H9 (cell line): ENCODE results near the gene EFCAB6. TPM values are rescaled to one million over a fixed set of nuclear protein-coding genes. Genes with fewer than 3 reads are reported as not detected.

ENCODE experiments used
- DNase-seq: peaks from one replicate; pipeline ENCODE4 v3.0.0-alpha.2; 2017
- H2AFZ ChIP-seq: one replicate; pipeline ENCODE4 v1.6.1; 2013; ENCODE audit warnings: mild to moderate bottlenecking, low read length, control low read depth, moderate library complexity
- H2AK5ac ChIP-seq: 2 replicates; pipeline ENCODE4 v1.6.1; 2013; ENCODE audit warnings: low read length, control low read depth, mixed read lengths; ENCODE audit not compliant: insufficient read length
- H2BK120ac ChIP-seq: one replicate; pipeline ENCODE4 v1.6.1; 2013; ENCODE audit warnings: low read depth, mild to moderate bottlenecking, low read length, control low read depth, inconsistent platforms; ENCODE audit not compliant: poor library complexity, severe bottlenecking
- H2BK12ac ChIP-seq: 2 replicates; pipeline ENCODE4 v1.6.1; 2013; ENCODE audit warnings: low read length, control low read depth, mixed read lengths, low read depth; ENCODE audit not compliant: insufficient read length
- H2BK15ac ChIP-seq: 2 replicates; pipeline ENCODE4 v1.6.1; 2013; ENCODE audit warnings: low read depth, low read length, control low read depth
- H2BK20ac ChIP-seq: one replicate; pipeline ENCODE4 v1.6.1; 2013; ENCODE audit warnings: low read depth, mild to moderate bottlenecking, low read length, control low read depth, inconsistent platforms; ENCODE audit not compliant: poor library complexity, severe bottlenecking
- H2BK5ac ChIP-seq: 2 replicates; pipeline ENCODE4 v1.6.1; 2013; ENCODE audit warnings: low read length, control low read depth, mixed read lengths; ENCODE audit not compliant: insufficient read length
- H3K14ac ChIP-seq: 2 replicates; pipeline ENCODE4 v1.6.1; 2013; ENCODE audit warnings: low read length, control low read depth; ENCODE audit not compliant: insufficient read depth
- H3K18ac ChIP-seq: 2 replicates; pipeline ENCODE4 v1.6.1; 2013; ENCODE audit warnings: low read depth, mild to moderate bottlenecking, mixed read lengths, low read length, control low read depth; ENCODE audit not compliant: insufficient read length
- H3K23ac ChIP-seq: 2 replicates; pipeline ENCODE4 v1.6.1; 2013; ENCODE audit warnings: low read length, control low read depth, mixed read lengths, low read depth; ENCODE audit not compliant: insufficient read length
- H3K23me2 ChIP-seq: 2 replicates; pipeline ENCODE4 v1.6.1; 2013; ENCODE audit warnings: low read depth, mild to moderate bottlenecking, mixed read lengths, low read length, control low read depth; ENCODE audit not compliant: insufficient read length, poor library complexity, severe bottlenecking
- H3K27ac ChIP-seq: 2 replicates; pipeline ENCODE4 v1.5.1; 2013; ENCODE audit warnings: low read length, control low read depth, mixed read lengths, low read depth; ENCODE audit not compliant: insufficient read length
- H3K27me3 ChIP-seq: 2 replicates; pipeline ENCODE4 v1.6.1; 2013; ENCODE audit warnings: low read length, control low read depth, inconsistent platforms; ENCODE audit not compliant: insufficient read depth
- H3K4ac ChIP-seq: 2 replicates; pipeline ENCODE4 v1.6.1; 2013; ENCODE audit warnings: low read depth, mild to moderate bottlenecking, control low read depth, inconsistent platforms, low read length, moderate library complexity
- H3K4me1 ChIP-seq: 2 replicates; pipeline ENCODE4 v1.6.1; 2013; ENCODE audit warnings: low read length, control low read depth, inconsistent platforms; ENCODE audit not compliant: insufficient read depth
- H3K4me2 ChIP-seq: 2 replicates; pipeline ENCODE4 v1.6.1; 2013; ENCODE audit warnings: low read length, control low read depth, mixed read lengths; ENCODE audit not compliant: insufficient read length, insufficient read depth
- H3K56ac ChIP-seq: 2 replicates; pipeline ENCODE4 v1.6.1; 2013; ENCODE audit warnings: low read depth, mild to moderate bottlenecking, mixed read lengths, low read length, control low read depth; ENCODE audit not compliant: insufficient read length
- H3K79me1 ChIP-seq: 2 replicates; pipeline ENCODE4 v1.6.1; 2013; ENCODE audit warnings: low read depth, mild to moderate bottlenecking, moderate library complexity, low read length, control low read depth, inconsistent platforms; ENCODE audit not compliant: insufficient read depth, poor library complexity, severe bottlenecking
- H3K79me2 ChIP-seq: 2 replicates; pipeline ENCODE4 v1.6.1; 2013; ENCODE audit warnings: low read length, control low read depth, inconsistent platforms; ENCODE audit not compliant: insufficient read depth
- H3K9ac ChIP-seq: 2 replicates; pipeline ENCODE4 v1.6.1; 2013; ENCODE audit warnings: low read length, control low read depth, mixed read lengths; ENCODE audit not compliant: insufficient read length; ENCODE audit errors: extremely low read depth
- H3K9me3 ChIP-seq: one replicate; pipeline ENCODE4 v1.6.1; 2013; ENCODE audit warnings: low read depth, low read length, inconsistent platforms; ENCODE audit not compliant: control insufficient read depth
- H3T11ph ChIP-seq: one replicate; pipeline ENCODE4 v1.6.1; 2013; ENCODE audit warnings: mild to moderate bottlenecking, low read length, control low read depth, inconsistent platforms
- H4K20me1 ChIP-seq: one replicate; pipeline ENCODE4 v1.6.1; 2013; ENCODE audit not compliant: control insufficient read depth, insufficient read length, insufficient read depth
- H4K5ac ChIP-seq: 2 replicates; pipeline ENCODE4 v1.6.1; 2013; ENCODE audit warnings: low read depth, mild to moderate bottlenecking, mixed read lengths, low read length, control low read depth; ENCODE audit not compliant: insufficient read length
- H4K8ac ChIP-seq: replicated peaks from 2 replicates; pipeline ENCODE4 v1.6.1; 2013; ENCODE audit warnings: low read length, control low read depth, mixed read lengths, low read depth; ENCODE audit not compliant: insufficient read length
- H4K91ac ChIP-seq: 2 replicates; pipeline ENCODE4 v1.6.1; 2013; ENCODE audit warnings: low read depth, mild to moderate bottlenecking, moderate library complexity, mixed read lengths, low read length, control low read depth; ENCODE audit not compliant: insufficient read length
- H3K27ac Mint-ChIP-seq, 3 experiments: 2 replicates in 2 of 3; 3 replicates in 1 of 3; pipeline ENCODE4 v1.8.0; 2020 to 2021; ENCODE audit warnings: mixed read lengths in 3 of 3, mild to moderate bottlenecking in 1 of 3, moderate library complexity in 1 of 3
- H3K27me3 Mint-ChIP-seq: 2 replicates; pipeline ENCODE4 v1.8.0; 2021; ENCODE audit warnings: low read depth, mild to moderate bottlenecking, moderate library complexity, mixed read lengths
- H3K36me3 Mint-ChIP-seq, 3 experiments: 2 replicates in 2 of 3; 3 replicates in 1 of 3; pipeline ENCODE4 v1.8.0; 2020 to 2021; ENCODE audit warnings: low read depth in 3 of 3, mixed read lengths in 3 of 3; ENCODE audit not compliant: insufficient read depth in 1 of 3
- H3K4me1 Mint-ChIP-seq, 2 experiments: 2 replicates each; pipeline ENCODE4 v1.8.0; 2020; ENCODE audit warnings: mixed read lengths in 2 of 2
- H3K4me3 Mint-ChIP-seq, 2 experiments: 2 replicates in 1 of 2; 3 replicates in 1 of 2; pipeline ENCODE4 v1.8.0; 2020 to 2021; ENCODE audit warnings: mild to moderate bottlenecking in 2 of 2, mixed read lengths in 2 of 2, moderate library complexity in 1 of 2
- H3K9me3 Mint-ChIP-seq, 2 experiments: 2 replicates in 1 of 2; 3 replicates in 1 of 2; pipeline ENCODE4 v1.8.0; 2020; ENCODE audit warnings: mild to moderate bottlenecking in 2 of 2, mixed read lengths in 2 of 2, moderate library complexity in 1 of 2
- WGBS: extraction: QIAGEN DNeasy Blood & Tissue Kit; methylation state at CpG from one replicate; pipeline ENCODE4 v1.1.7; 2013; ENCODE audit warnings: missing lambda C conversion rate, low lambda C conversion rate, mixed read lengths; ENCODE audit not compliant: insufficient read length; ENCODE audit errors: extremely low coverage; 5-methylcytosine and 5-hydroxymethylcytosine counted together
- total RNA-seq: library from RNA; stranded (reverse); gene quantifications from 2 replicates; pipeline ENCODE4 v1.2.1, GENCODE V29; 2021
- TF ChIP-seq, protein P1 (sequence below): fragments of 200-600 bp; sonication (generic); conservative IDR thresholded peaks from 3 replicates; pipeline ENCODE4 v1.8.0; 2021; ENCODE audit warnings: antibody characterized with exemption, mild to moderate bottlenecking

The EFCAB6 gene
- total RNA-seq, 1 experiment from 2014 or later, result 0.31 TPM

DNA sequence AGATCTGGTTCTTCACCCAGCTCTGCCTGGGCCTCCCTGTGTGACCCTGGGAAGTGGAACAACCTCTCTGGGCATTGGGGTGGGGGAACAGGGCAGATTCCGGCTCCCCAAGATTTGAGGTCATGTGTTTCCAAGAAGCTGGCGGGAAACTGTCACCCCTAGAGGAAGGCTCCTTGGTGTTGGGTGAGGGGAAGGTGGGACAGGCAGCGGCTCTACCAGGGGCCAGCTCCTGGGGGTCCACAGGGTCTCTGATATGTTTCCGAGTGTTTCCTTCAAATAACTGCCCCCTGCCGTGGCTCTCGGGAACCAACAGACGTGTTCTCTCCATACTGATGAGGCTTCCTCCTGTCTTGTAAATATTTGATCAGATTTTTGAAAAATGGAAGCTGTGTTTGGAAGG, 321.8 kb downstream of the EFCAB6 start:
- Mint-ChIP-seq H3K36me3 (peaks cover 0 to 11% (median 2%) of the 10 kb centered on the region in 3 experiments; a peak in 3 of 7 replicates), H3K9me3 (peaks cover 12 to 22% of the 10 kb centered on the region in 2 experiments), H3K4me3 (no peak overlapping the region), H3K27me3 (peaks cover 10% of the 10 kb centered on the region), H3K4me1 (no peaks in the 10 kb centered on the region), H3K27ac (no peak overlapping the region)
- Histone ChIP-seq H3K14ac (no peak overlapping the region), H4K8ac (no peak overlapping the region), H3K4me1 (no peaks in the 10 kb centered on the region), H2BK12ac (no peak overlapping the region), H2BK120ac (no peak overlapping the region), H3K23me2 (no peaks in the 10 kb centered on the region), H3K4ac (no peak overlapping the region), H3T11ph (no peak overlapping the region), H2AFZ (no peak overlapping the region), H2AK5ac (no peak overlapping the region), H4K20me1 (no peaks in the 10 kb centered on the region), H2BK5ac (no peak overlapping the region), H3K18ac (no peak overlapping the region), H3K23ac (no peak overlapping the region), H3K4me2 (no peak overlapping the region), H3K27ac (no peak overlapping the region), H3K9ac (no peak overlapping the region), H4K91ac (no peak overlapping the region), H3K56ac (no peak overlapping the region), H3K9me3 (no peaks in the 10 kb centered on the region), H4K5ac (no peak overlapping the region), H3K27me3 (no peaks in the 10 kb centered on the region), H3K79me2 (no peaks in the 10 kb centered on the region), H2BK15ac (no peak overlapping the region), H3K79me1 (no peaks in the 10 kb centered on the region), H2BK20ac (no peak overlapping the region)
- WGBS, result no CpG with 5 or more reads among the region's 7 CpGs
- TF ChIP-seq, protein P1, sequence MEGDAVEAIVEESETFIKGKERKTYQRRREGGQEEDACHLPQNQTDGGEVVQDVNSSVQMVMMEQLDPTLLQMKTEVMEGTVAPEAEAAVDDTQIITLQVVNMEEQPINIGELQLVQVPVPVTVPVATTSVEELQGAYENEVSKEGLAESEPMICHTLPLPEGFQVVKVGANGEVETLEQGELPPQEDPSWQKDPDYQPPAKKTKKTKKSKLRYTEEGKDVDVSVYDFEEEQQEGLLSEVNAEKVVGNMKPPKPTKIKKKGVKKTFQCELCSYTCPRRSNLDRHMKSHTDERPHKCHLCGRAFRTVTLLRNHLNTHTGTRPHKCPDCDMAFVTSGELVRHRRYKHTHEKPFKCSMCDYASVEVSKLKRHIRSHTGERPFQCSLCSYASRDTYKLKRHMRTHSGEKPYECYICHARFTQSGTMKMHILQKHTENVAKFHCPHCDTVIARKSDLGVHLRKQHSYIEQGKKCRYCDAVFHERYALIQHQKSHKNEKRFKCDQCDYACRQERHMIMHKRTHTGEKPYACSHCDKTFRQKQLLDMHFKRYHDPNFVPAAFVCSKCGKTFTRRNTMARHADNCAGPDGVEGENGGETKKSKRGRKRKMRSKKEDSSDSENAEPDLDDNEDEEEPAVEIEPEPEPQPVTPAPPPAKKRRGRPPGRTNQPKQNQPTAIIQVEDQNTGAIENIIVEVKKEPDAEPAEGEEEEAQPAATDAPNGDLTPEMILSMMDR, result no peak
- DNase-seq, result no peak
